CD4-positive, alpha-beta T cell treated with Interleukin-10 for 1 hour (primary cell): ENCODE results near the gene TENM4.
"Not testable (repeated sequence)": the region's sequence is repeated elsewhere in the genome, so short reads cannot be mapped to it uniquely, and the experiment has no call there.

Source experiments
- DNase-seq: peaks from one replicate; pipeline ENCODE4 v3.0.0-alpha.2; 2020

The TENM4 gene

DNA sequence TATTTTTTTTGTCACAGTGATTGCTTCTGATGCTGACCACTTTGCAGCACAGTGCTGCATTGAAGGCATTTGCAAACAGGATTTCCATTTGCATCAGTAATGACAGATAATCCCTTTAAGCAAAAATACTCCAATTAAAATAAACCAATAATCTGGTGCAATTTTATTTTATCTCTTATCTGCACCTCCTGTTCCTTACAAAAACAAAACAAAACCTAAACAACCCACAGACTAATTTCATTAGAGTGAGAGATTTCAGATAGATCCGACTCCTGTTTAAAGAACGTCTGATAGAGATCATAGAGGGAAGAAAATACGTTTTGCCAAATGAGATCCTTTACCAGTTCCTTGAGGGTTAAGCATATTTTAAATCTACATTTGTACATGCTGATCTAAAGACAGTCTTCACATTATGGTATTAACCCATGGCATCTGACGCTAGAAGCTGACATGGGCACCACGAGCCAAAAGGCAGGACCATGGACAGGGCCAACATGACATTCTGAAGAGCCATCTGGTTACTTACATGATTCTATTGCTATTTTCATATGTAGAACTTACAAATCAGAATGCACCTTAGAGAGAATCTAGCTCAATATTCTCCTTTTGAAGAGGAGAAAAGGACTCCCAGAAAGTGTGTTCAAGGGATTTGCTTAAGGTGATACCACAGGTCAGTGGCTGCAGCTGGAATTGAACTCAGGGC lies 580.0 kb downstream of the TENM4 start:
- DNase-seq = no peak

DNA sequence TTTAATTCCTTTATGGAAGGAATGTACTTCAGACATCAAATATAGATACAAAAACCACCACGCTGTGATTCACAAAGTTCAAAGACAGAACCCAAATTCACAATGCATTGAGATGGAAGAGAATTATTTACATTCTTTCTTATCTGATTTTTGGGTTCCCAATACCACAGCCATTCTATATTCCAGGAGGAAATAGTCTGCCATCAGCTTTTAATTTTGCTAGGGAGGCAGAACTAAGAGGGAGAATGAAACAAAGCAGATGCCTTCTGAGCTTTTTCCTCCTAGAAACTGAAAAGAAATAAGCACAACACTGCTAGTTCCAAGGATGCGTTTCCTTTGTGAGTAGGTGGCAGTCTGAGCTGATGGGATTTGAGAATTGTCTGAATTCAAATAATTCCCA lies 583.1 kb downstream of the TENM4 start:
- DNase-seq = no peak

DNA sequence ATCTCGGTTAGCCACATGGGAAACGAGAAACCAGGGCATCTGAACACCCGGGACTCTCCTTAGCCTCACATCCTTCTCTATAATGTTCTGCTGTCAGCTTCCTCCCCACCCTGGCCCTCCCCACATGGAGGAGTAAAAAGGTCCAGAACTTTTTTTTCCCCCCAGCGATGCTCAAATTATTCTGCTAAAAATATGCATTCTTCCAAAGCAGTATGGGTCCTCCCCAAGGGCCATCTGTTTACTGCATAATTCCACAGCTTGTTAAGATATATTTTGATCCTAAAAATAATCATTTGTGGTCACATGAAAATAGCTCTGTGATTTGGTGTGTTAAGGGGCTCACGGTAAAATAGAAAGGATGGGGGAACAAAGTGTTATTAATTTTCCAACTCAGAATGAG lies 584.6 kb downstream of the TENM4 start:
- no peak for DNase-seq

DNA sequence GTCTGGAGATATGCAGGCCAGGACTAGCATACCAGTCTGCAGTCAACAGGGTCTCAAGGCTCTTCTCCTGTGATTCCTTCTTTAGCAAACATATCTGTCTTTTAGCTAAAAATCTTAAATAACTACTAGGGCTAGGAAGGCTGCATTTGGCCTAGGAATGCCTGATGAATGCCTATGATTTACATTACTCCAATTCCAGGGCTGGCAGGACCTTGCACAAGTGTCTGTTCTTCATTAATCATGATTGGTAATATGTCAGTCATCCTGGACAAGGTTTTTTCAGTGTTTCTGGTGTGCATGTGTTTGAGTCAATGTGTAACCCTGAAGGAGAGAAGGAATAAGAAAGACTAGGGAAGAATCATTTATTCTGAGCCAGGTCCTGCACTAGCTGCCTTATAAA lies 585.7 kb downstream of the TENM4 start:
- DNase-seq = no peak

DNA sequence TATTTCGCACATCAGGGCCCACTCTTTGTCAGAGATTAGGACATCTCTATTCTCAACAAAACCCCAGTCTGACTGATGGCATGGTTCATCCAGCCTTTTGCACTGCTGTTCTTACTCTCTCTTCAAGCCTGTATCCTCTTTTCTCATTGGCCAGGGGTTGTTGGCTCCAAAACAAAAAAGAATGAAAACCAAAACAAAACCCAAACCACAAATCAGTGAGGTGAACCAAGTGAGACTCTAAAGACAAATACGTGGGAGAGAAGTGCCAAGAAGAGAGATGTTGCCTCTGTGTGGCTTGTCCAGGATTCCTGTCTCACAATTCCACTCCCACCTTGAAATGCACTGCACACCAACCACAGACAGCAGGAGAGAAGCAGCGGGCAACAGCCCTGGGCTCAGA lies 587.3 kb downstream of the TENM4 start:
- DNase-seq = no peak

DNA sequence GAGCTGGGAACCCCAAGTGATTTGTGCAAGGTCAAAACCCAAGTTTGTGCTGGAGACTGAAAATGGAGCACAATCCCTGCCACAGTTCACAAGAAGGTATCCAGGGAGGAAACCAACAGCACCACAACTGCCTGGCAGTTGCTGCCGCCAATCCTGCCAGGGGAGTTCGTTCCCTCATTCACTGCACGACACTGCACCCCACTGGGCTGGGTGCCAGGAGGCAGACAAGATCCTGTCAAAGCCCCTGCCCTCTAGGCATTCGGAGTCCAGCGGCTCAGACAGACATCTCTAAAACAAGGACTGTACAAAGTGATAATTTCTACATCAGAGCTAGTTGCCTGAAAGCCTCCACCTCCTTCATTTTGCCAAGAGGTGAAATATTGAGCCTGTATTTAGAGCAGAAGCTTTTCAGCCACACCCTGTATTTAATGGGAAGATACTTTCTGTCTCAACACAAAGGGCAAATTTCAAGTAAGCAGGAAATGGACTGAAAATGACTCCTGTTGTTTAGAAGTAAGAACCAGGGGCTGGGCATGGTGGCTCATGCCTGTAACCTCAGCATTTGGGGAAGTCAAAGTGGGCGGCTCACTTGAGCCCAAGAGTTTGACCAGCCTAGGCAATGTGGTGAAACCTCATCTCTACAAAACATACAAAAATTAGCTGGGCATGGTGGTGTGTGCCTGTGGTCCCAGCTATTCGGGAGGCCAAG lies 588.8 kb downstream of the TENM4 start:
- no peak for DNase-seq

DNA sequence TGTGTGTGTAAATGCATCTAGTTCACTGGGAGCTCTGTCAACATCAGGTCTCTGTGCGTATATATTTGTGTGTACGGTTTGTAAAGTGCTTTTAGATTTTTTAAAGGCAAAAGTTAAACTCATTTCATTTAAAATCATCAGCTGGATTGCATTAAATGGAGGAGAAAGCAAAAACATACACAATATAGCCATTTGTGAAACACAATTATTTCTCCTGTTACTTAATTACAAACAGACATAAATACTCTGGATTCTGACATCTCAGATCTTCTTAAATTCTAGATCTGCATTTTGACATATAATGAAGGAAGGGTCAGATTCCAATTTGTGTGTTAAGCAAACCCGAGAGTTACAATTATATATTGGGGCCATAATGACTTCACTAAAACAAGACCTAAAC lies 590.8 kb downstream of the TENM4 start:
- DNase-seq = no peak

DNA sequence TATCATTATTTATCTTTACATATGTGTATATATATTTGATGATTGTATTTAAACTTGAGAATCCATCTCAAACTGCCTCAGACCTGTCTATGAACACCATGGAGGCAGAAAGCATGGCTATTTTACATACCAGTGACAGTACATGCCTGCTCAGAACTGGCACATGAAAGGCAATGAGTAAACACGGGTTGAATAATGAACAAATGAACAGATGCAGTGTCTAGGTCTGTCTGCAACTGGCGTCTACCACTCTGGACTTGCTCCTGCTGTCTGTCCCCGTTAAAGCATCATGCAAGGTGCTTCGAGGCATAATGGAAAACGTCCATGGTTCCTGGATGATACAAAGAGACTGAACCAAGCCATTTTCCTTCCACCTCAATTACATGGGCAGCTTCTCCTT lies 594.6 kb downstream of the TENM4 start:
- DNase-seq = no peak

DNA sequence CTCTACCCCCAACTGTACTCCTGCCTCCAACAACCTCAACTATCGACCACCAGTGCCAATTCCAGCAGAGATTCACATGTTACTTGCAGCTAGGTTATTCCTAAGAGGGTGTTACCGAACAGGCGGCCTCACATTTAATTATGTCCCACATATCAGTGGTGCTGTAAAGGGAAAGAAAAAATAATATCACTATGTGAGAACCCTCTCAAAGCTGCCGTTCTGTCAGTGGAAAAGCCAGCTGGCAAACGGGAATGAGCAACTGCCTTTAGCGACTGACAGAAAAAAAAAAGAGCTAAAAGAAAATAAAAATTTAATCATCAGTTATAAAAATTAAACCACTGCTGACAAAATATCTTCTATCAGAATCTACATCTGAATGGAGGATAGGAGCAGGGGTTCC lies 595.3 kb downstream of the TENM4 start:
- no peak for DNase-seq

DNA sequence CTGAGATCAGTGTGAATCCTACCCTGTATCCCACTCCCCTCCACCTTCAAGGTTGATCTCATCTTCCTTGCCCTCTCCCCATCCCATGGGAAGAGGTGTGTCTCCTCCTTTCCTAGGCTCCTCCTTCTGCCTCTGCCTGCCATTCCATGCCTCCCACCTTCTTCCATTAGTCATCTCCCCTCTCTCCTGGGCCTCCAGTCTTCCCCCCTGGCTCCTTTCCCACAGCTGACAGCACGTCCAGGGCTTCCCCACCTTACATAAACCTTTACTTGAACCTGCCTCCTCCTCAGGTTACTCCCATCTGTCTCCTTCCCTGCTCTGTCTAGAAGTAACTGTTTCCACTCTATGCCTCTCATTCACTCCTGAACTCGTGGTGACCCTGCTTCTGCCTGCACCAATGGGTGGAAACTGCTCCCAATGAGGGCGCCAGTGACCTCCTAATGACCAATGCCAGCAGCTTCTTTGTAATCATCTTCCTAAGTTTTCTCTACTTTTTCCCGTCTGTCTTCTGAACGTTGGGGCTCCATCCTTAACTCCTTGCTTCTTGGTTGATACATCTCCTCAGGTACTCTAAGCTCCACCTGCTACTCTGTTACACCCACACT lies 599.3 kb downstream of the TENM4 start:
- DNase-seq = no peak

DNA sequence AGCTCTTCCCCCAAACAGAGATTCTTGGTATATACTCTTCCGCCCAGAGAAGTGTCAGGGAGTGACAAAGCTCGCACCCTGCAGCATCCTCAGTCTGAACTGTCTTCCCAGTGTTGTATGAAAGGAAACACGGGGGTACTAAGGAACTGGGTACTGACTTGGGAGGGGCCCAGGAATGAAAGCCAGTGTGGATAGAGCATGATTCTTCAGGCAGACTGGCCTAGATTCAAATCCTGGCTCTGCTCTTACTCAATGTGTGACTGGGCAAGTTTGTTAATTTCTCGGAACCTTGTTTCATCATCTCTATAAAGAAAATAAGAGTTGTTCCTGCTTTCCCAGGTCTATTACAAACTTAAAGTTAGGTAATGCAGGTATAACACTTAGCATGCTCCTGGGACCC lies 600.2 kb downstream of the TENM4 start:
- no peak for DNase-seq

DNA sequence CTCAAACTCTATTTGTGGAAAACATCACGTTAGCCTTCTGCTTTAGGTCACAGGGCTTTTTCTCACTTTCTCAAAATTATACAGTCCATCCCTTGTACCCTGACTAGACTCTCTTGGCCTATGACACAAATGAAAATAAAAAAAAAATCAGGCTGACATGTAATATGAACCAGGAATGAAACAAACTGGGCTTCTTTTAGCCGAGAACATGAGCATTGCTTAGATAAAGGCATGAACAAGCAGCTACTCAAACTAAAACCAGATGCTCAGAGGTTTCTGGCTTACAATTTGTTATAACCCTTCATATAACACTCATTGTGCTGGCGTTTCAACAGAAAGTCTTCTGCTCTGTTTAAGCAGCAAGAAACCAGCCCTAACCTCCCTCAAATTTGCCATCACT lies 600.6 kb downstream of the TENM4 start:
- no peak for DNase-seq

DNA sequence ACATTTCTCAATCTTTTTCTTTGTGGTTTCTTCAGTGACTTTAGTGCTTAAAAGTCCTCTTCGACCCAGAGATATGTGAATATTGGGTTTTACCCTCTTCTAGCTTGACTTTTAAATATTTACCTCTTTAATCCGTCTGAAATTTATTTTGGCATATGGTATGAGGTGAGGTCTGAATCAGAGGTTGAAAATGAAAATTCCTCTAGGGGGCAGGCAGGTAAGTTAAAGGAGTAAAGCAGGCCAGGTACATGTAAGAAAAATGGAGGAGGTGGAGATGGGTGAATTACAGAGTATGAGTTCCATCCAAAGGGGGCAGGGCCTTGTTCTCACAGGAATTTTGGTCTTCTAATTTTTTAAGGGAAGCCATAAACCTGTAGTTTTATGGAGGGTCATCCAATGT lies 602.4 kb downstream of the TENM4 start:
- DNase-seq = no peak

DNA sequence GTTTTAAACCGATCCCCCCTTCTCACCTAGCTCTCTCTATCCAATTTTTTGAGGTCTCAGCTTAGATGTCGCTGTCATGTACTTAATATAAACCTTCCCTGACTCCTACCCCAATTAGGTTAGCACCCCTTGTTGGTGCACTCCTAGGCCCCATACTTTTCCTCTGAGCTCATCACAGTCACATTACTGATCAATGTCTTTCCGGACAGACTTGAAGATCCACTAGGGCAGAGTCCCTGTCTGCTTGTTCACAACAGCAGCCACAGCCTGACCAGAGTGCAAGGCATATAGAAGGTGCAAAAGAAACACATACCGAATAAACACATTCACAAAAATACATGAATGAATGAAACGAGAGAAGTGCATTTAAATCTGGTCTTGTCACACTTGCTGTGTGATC lies 605.2 kb downstream of the TENM4 start:
- no peak for DNase-seq

DNA sequence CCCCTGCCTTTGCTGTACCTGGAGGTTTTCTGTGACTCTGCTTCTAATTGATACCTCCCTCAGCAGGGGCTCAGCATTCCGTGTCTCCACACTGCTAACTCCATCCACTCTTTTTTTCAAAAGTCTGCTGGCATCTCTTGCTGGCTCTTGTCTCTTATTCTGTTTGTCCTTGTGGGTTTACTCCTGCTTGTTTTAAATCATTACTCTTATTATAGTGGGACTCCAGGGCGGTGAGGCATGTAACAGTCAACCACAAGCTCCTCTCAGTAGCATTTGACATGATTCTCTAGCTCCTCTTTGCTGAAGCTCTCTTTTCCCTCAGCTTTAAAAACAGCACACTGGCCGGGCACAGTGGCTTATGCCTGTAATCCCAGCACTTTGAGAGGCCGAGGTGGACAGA lies 605.9 kb downstream of the TENM4 start:
- no peak for DNase-seq

DNA sequence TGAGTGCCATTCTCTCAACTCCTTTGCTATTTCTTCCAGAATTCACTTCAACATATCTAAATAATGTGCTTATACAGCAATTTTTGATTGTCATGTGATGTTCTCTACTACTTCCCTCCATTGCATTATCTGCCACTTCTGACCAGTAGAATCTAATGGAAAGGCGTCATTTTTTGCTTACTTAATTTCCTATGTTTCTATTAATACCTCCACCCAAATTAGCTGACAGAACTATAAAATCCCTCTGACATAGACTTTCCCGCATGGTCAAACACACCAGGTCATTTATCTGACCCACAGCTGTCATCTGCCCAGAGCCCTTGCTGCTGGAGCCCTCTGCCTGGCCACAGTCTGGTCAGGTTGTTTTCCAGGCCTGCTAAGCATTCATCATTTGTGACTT lies 607.6 kb downstream of the TENM4 start:
- DNase-seq = no peak

DNA sequence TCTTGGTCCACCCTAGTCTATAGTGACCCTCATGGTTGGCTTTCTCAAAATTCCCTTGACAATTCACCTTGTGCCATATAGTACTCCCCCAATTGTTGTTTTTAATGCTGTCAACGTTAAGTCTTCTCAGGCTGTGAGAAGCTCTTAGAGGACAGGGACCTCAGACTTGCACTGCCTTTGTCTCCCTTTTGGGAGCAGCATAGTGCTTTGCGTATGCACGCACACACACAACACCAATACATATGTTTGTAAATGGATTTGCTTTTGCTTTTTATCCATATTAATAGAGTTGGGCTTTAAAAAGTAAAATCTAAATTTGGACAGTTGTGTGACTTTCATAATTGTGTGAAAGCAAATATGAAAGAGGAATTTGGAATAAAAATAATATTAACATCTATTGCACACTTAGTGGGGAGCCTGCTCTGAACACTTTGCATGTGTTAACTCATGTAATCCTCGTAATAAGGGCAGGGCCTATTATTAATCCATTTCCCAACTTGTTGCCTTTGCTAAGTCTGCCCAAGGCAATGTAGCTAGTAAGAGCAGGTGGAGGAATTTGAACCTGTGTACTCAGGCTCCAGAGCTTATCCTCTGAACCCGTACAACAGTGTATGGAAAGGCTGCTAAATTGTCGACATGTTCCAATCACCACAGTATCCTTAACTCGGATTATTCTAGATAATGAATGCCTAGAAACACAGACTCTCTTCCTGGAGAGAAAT lies 608.4 kb downstream of the TENM4 start:
- no peak for DNase-seq

DNA sequence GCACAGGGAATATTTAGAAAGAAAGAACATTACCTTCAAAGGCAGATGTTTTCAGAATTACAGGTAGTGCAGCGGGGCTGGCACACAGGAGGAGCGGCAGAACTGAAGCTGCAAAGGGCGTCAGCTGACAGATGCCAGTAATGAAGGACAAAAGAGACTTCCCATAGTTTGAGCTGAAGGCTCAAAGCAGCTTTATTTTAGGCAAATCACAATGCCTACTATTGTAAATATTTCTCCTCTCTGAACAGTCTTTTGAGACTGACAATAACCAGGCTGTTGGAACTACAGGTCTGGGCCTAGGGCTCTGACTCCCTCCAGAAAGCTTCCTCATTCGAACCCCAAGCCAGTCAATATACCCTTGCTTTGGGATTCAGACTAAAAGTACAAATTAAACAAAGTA lies 609.3 kb downstream of the TENM4 start:
- DNase-seq = no peak

DNA sequence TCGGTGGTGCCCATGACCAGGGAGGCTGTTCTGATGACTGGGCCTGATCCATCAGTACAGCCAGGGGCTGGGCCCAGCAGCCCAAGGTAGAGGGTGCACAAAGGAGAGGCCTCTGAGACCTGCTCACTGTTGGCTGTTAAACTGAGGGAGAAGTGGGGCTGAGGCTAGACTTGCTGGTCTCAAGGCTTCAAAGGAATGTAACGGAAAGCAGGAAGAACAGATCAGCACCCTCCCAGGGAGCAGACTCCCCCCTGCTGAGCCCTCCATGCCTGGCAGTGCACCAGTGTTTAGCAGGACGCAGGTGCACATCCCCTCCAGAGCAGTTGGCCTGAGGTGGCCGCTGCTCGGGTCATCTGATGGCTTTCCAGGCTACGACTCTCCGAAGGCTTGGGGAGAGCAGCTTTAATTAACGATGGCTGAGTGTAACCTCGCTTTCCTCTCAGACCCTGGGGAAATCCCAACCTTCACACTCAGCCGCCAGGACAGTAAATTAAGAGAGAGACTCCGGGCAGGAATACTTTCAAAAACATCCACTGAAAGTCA lies 610.5 kb downstream of the TENM4 start:
- no peak for DNase-seq

DNA sequence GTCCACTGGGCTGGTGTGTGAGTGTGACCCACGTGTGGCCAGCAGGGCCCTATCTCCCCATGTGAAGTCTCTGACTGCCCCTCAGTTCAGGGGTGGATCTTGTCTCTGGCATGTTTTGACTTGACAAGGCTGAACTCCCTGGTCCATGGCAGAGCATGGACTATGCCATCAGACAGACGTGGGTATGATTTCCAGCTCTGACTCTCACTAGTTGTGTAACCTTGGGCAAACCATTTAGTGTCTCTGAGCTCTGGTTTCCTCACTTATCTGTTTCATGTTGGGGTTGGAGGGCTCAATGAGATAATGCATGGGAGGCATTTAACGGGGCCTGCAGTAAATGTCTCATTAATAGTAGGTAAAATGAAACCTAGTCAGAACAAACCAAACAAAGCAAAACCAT lies 611.7 kb downstream of the TENM4 start:
- DNase-seq = no peak

DNA sequence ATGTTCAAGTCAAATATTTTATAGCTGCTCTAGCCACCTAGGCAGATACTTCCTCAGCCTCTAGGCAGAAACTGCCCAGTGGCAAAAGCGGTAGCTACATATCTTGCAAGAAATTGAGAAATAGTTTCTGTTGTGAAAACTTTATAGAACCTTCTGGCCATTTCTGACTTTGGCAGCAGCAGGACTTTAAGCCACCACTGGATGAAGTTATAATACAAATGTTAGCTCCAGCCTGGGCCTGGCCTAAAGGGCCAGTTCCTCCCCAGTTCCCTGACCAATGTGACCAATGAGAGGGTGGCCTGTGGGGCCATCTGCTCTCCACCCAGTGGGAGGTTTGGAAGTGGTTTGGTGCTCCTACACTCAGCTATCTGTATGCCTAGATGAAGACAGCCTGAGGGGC lies 612.2 kb downstream of the TENM4 start:
- DNase-seq = no peak

DNA sequence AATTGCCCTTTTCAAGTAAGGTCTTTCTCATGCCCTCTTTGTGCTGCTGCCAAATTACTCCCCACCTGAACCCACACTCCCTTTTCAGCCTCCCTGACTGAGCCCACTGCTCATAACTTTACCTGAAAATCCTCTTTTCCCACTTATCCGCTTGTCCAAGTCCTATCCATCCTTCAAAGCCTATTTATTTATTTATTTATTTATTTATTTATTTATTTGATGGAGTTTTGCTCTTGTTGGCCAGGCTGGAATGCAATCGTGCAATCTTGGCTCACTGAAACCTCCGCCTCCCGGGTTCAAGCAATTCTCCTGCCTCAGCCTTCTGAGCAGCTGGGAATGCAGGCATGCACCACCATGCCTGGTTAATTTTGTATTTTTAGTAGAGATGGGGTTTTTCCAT lies 613.5 kb downstream of the TENM4 start:
- not testable (repeated sequence) for DNase-seq

DNA sequence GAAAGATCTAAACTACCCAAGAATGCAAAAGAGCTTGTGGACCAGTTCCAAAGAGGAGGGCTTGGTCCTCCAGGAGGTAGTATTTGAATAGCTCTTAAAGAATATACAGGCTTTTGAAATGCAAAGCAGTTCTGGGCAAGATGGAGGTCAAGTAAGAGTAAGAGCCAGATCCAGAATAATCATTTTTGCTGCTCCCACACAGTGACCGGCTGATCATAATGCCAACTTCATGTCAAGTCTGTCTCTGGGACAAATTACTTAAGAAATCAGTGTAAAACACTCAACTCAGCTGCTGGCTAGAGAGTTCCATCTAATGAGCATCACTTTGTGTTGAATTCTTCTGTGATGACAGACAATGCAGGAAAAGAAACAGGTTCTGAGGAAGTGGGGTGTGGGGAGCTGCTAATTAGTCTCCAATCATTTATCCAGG lies 615.2 kb downstream of the TENM4 start:
- no peak for DNase-seq

DNA sequence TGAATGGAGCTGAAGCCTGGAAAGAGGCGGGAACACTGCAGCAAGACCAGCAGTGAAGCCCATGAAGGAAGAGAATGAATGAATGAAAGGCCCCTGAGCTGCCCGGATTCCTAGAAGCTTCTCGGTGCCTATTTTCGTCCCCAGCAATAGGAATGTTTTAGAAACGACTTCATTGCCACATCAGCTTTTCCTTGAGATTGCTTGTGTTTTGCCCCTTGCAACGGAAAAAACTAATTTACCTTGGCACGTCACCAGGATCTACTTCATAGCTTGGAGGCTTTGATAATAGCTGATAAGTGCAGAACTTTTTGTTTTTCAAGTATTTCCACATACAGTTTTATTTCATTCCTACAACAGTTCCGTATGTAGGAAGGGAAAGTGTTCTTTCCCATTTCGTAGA lies 617.2 kb downstream of the TENM4 start:
- DNase-seq = no peak
